ENCODE measurements around the gene RASA4B. TPM values are rescaled to one million over a fixed set of nuclear protein-coding genes. Genes with fewer than 3 reads are reported as not detected.
A peak's percentile ranks its signal among the peaks of the same experiment; 100 is the strongest.
"Not testable (repeated sequence)": the region's sequence is repeated elsewhere in the genome, so short reads cannot be mapped to it uniquely, and the experiment has no call there.

The RASA4B gene
- total and polyA plus RNA-seq, 9 of the 15 experiments (the other 6 are each of a cell fraction or from before 2014, with no cell fraction given): 0.01 to 2.9 (median 1.5) TPM; not detected in 1

DNA sequence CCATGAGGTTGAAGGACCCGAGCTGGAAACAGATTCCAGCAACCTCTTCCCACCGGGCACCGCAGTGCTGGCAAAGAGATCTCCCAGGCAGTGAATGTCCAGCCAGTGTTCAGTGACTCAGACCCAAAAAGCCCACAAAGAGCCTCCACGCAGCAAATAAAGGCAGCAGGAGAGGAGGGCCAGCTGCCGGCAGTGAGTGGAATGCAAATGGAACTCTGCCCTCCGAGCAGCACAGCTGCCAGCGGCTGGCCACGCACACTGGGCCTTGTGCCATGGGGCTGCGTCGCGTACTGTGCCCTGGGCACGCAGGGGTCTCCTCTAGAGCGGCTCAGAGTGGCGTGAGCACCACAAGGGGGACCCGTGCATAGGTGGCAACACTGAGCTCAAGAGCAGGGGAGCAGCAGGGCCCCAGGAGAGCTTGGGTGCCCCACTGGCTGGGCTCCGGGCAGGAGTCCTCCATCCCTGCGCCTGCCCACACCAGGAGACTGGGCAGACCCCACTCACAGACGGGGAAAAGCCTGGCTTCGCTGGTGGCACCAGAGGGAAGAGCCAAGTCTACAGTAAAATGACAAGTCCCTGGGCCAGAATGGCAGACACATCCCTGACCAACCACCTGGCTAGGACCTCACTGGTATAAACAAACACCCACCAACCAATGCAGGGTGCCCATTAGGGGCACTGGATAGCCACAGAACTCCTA is 42.7 kb downstream of the RASA4B start:
- H3K9ac ChIP-seq (ENCODE audit: insufficient read depth in 1 of 2, low read depth in 2 of 2, low read length in 2 of 2); H4K20me1 ChIP-seq (replicated peaks; ENCODE audit: control insufficient read depth, insufficient read depth, low read length); DNase-seq (ENCODE audit: extremely low read depth in 1 of 4, low spot score in 3 of 4); H3K4me2 ChIP-seq (ENCODE audit: insufficient read depth, low read length); BruUV-seq (replicated peaks); ATAC-seq; H3K9me1 ChIP-seq (ENCODE audit: control insufficient read depth, insufficient read depth, low read length); intact Hi-C loops (cut with micrococcal nuclease); H3K4me3 ChIP-seq; H3K9me3 ChIP-seq (replicated peaks; ENCODE audit: control insufficient read depth, insufficient read depth, low read depth, low read length); H2AFZ ChIP-seq (ENCODE audit: low read depth, low read length); POLR2A ChIA-PET; CTCF ChIA-PET (ENCODE audit: low intra/inter-chr PET ratio); H3K79me2 ChIP-seq (ENCODE audit: control insufficient read depth, insufficient read depth, low read length); H3K27ac ChIP-seq (ENCODE audit: extremely low read depth, low read depth, low read length); H3K27me3 ChIP-seq (ENCODE audit: control insufficient read depth in 2 of 2, insufficient read depth in 2 of 2, low read length in 2 of 2); FAIRE-seq: not testable (repeated sequence)
- TF ChIP-seq POLR2G (IDR thresholded peaks at IDR 0.05; ENCODE audit: low read depth, low read length) (0 out of 2 replicates have a peak, but pooled peaks have one; percentile 16), RBFOX2 (IDR thresholded peaks at IDR 0.05; ENCODE audit: low read depth, low read length) (peak; percentile 28; the same call in 1 of the 2 replicates)
- Histone ChIP-seq H3K4me1 (replicated peaks in 1 of 2; ENCODE audit: control insufficient read depth in 2 of 2, insufficient read depth in 2 of 2, low read length in 2 of 2) (peaks cover 0 to 21% of the 10 kb centered on the region in 2 experiments; a peak in 3 of 5 replicates), H3K36me3 (ENCODE audit: control insufficient read depth, insufficient read depth, low read length) (peaks cover 36% of the 10 kb centered on the region; the same call in 2 of the 3 replicates)
- in situ Hi-C loops (cut with MboI): loop anchor here (25.0 kb wide), 3 partner anchors 87 to 587 kb away; partner anchors contain the start of genes FBXL13, POLR2J2, POLR2J3 and SPDYE2
- WGBS (ENCODE audit: insufficient coverage, low coverage, missing lambda C conversion rate): 94% methylated on average over 6 of the region's 19 CpGs

DNA sequence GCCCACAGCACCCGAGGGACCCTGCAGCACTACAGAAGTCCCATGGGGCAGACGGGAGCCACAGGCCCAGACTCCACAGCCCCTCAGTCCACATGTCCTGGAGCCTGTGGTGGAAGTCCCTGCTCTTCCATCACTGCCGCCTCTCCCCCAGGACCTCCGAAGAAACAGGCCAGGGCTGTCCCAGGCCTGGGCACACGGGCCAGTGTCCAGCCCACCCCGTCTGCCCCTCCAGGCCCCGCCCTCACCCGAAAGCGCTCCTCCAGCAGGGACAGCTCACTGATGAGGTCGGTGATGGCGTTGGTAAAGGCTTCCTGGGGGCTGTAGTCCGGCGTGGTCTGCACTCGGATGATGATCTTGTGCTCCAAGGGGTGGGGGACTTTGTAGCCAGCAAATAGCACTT is 43.5 kb downstream of the RASA4B start:
- H2AFZ ChIP-seq (ENCODE audit: low read depth, low read length); H3K27me3 ChIP-seq (ENCODE audit: control insufficient read depth in 2 of 2, insufficient read depth in 2 of 2, low read length in 2 of 2); CTCF ChIA-PET (ENCODE audit: low intra/inter-chr PET ratio); H3K9me1 ChIP-seq (ENCODE audit: control insufficient read depth, insufficient read depth, low read length); H3K9ac ChIP-seq (ENCODE audit: insufficient read depth in 1 of 2, low read depth in 2 of 2, low read length in 2 of 2); ATAC-seq; FAIRE-seq; H3K79me2 ChIP-seq (ENCODE audit: control insufficient read depth, insufficient read depth, low read length); intact Hi-C loops (cut with micrococcal nuclease); H4K20me1 ChIP-seq (replicated peaks; ENCODE audit: control insufficient read depth, insufficient read depth, low read length); H3K4me3 ChIP-seq; H3K4me2 ChIP-seq (ENCODE audit: insufficient read depth, low read length); BruUV-seq (replicated peaks); H3K27ac ChIP-seq (ENCODE audit: extremely low read depth, low read depth, low read length); DNase-seq (ENCODE audit: extremely low read depth in 1 of 4, low spot score in 3 of 4); H3K9me3 ChIP-seq (replicated peaks; ENCODE audit: control insufficient read depth, insufficient read depth, low read depth, low read length): not testable (repeated sequence)
- POLR2A ChIA-PET: interaction anchor here (1.6 kb wide), 1 partner anchor 10 kb away, joined by 4 read pairs; the partner anchor contains the start of gene ALKBH4
- Histone ChIP-seq H3K4me1 (replicated peaks in 1 of 2; ENCODE audit: control insufficient read depth in 2 of 2, insufficient read depth in 2 of 2, low read length in 2 of 2) (peaks cover 0 to 29% of the 10 kb centered on the region in 2 experiments; a peak in 3 of 5 replicates), H3K36me3 (ENCODE audit: control insufficient read depth, insufficient read depth, low read length) (peaks cover 44% of the 10 kb centered on the region; the same call in 2 of the 3 replicates)
- in situ Hi-C loops (cut with MboI): loop anchor here (25.0 kb wide), 2 partner anchors 88 to 188 kb away; partner anchors contain the start of genes POLR2J2, POLR2J3, SPDYE2 and SPDYE2B
- WGBS (ENCODE audit: insufficient coverage, low coverage, missing lambda C conversion rate): 93% methylated on average over 3 of the region's 14 CpGs
